Measurements from ENCODE around the gene PFKM. TPM values are rescaled to one million over a fixed set of nuclear protein-coding genes. Genes with fewer than 3 reads are reported as not detected.

PFKM gene
- total and polyA plus RNA-seq, 2 donors (not counting 3 experiments of a cell fraction or from before 2014, with no cell fraction given): 53.4 to 74.4 TPM

DNA sequence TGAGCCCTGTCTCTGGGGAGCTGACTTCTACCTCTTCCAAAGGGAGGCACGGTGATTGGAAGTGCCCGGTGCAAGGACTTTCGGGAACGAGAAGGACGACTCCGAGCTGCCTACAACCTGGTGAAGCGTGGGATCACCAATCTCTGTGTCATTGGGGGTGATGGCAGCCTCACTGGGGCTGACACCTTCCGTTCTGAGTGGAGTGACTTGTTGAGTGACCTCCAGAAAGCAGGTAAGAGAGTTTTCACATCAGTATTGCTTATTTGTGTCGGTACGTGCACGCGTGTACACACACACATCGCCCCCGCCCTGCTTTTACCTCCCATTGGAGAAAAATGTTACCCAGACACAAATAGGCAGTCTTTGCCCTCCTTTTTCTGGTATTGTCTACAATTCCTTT is 13.7 kb downstream of the PFKM start:
- H3K27ac ChIP-seq (ENCODE audit: insufficient read depth, low read depth, low read length): no peak overlapping the region
- DNase-seq (ENCODE audit: low read depth, low spot score) (no peak), FAIRE-seq (no peak)
- peaks cover 3% of the 10 kb centered on the region for H3K4me1 ChIP-seq (ENCODE audit: control insufficient read depth, extremely low read depth, insufficient read depth, low read length)
- TF ChIP-seq EZH2 (IDR thresholded peaks at IDR 0.05; ENCODE audit: borderline replicate concordance, low read depth, low read length, severe bottlenecking): no peak
- TF ChIP-seq, protein P1, sequence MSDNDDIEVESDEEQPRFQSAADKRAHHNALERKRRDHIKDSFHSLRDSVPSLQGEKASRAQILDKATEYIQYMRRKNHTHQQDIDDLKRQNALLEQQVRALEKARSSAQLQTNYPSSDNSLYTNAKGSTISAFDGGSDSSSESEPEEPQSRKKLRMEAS (IDR thresholded peaks at IDR 0.05; ENCODE audit: insufficient read depth, insufficient read length): no peak
- TF ChIP-seq FOS (IDR thresholded peaks at IDR 0.05; ENCODE audit: borderline replicate concordance, insufficient read depth, low read length): no peak
- TF ChIP-seq POLR2A (IDR thresholded peaks at IDR 0.05; ENCODE audit: low read depth, low read length): no peak
- no peak for TF ChIP-seq JUN (IDR thresholded peaks at IDR 0.05; ENCODE audit: borderline replicate concordance, insufficient read depth, insufficient read length, low read depth)
- no peak for TF ChIP-seq POLR2AphosphoS5 (IDR thresholded peaks at IDR 0.05; ENCODE audit: insufficient read depth, low read depth, low read length)
- TF ChIP-seq, protein P2, sequence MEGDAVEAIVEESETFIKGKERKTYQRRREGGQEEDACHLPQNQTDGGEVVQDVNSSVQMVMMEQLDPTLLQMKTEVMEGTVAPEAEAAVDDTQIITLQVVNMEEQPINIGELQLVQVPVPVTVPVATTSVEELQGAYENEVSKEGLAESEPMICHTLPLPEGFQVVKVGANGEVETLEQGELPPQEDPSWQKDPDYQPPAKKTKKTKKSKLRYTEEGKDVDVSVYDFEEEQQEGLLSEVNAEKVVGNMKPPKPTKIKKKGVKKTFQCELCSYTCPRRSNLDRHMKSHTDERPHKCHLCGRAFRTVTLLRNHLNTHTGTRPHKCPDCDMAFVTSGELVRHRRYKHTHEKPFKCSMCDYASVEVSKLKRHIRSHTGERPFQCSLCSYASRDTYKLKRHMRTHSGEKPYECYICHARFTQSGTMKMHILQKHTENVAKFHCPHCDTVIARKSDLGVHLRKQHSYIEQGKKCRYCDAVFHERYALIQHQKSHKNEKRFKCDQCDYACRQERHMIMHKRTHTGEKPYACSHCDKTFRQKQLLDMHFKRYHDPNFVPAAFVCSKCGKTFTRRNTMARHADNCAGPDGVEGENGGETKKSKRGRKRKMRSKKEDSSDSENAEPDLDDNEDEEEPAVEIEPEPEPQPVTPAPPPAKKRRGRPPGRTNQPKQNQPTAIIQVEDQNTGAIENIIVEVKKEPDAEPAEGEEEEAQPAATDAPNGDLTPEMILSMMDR (IDR thresholded peaks at IDR 0.05; ENCODE audit: extremely low read depth in 1 of 2, insufficient read depth in 1 of 2, low read depth in 1 of 2, low read length in 2 of 2): no peak
- TF ChIP-seq MYC (IDR thresholded peaks at IDR 0.05; ENCODE audit: low read depth, low read length): no peak
- no peak for TF ChIP-seq GATA2 (IDR thresholded peaks at IDR 0.05; ENCODE audit: insufficient read depth, insufficient read length, low read depth, low read length)
- H3K4me2 ChIP-seq (ENCODE audit: insufficient read depth, low read length): no peak overlapping the region
- no peak overlapping the region for H2AFZ ChIP-seq (ENCODE audit: low read depth, low read length)
- no peaks in the 10 kb centered on the region for H4K20me1 ChIP-seq (replicated peaks; ENCODE audit: control insufficient read depth, extremely low read depth, insufficient read depth, low read length)
- dilution Hi-C loops (cut with MboI; ENCODE audit: extremely low pct_ligation_motif_present, low sequenced_read_pairs): no loop called here
- no peak overlapping the region for H3K9ac ChIP-seq (replicated peaks; ENCODE audit: extremely low read depth, insufficient read depth, low read length)
- H3K9me1 ChIP-seq (replicated peaks; ENCODE audit: control insufficient read depth, extremely low read depth, insufficient read depth, low read length): no peaks in the 10 kb centered on the region
- H3K4me3 ChIP-seq (replicated peaks in 1 of 3; ENCODE audit: insufficient read depth in 1 of 3, low read depth in 1 of 3, low read length in 3 of 3): no peak overlapping the region
- BruUV-seq (replicated peaks): no TSS peak
- peaks cover 2% of the 10 kb centered on the region for H3K79me2 ChIP-seq (ENCODE audit: control insufficient read depth, insufficient read depth, low read length)
- intact Hi-C loops (cut with micrococcal nuclease): no loop called here
- H3K9me3 ChIP-seq (replicated peaks; ENCODE audit: control insufficient read depth, insufficient read depth, low read length): no peaks in the 10 kb centered on the region
- CTCF ChIA-PET: no interaction called here
- peaks cover 18 to 34% of the 10 kb centered on the region in 2 experiments for H3K36me3 ChIP-seq (ENCODE audit: control insufficient read depth in 2 of 2, extremely low read depth in 1 of 2, insufficient read depth in 2 of 2, low read length in 2 of 2)
- H3K27me3 ChIP-seq (ENCODE audit: control insufficient read depth in 2 of 2, insufficient read depth in 2 of 2, low read length in 2 of 2): no peaks in the 10 kb centered on the region
- POLR2A ChIA-PET: no interaction called here
